Small intestine (tissue), 7 donors: ENCODE data around the gene KCNG4. TPM values are rescaled to one million over a fixed set of nuclear protein-coding genes. Genes with fewer than 3 reads are reported as not detected.

Source experiments
- DNase-seq, 2 donors: peaks; one replicate each; pipeline versions ENCODE4 v3.0.0 to v3.0.0-alpha.2; 2013
- FAIRE-seq: peaks from 2 replicates; lab custom pipeline; 2012; peaks lifted over from hg19 to GRCh38; lab: Jason Lieb, UNC
- H3K27ac ChIP-seq, 3 donors: one replicate each; pipeline ENCODE4 v1.5.1; 2013; ENCODE audit warnings: low read length in 2 of 3, mild to moderate bottlenecking in 2 of 3, control low read depth in 1 of 3, inconsistent platforms in 1 of 3, low read depth in 1 of 3, moderate library complexity in 1 of 3
- H3K27me3 ChIP-seq, 3 donors: one replicate each; pipeline ENCODE4 v1.6.1; 2013; ENCODE audit warnings: low read length in 3 of 3, inconsistent platforms in 1 of 3; ENCODE audit not compliant: control insufficient read depth in 3 of 3, insufficient read depth in 3 of 3
- H3K36me3 ChIP-seq, 3 donors: one replicate each; pipeline ENCODE4 v1.6.1; 2013; ENCODE audit warnings: low read length in 3 of 3, inconsistent platforms in 1 of 3, low read depth in 1 of 3, mild to moderate bottlenecking in 1 of 3, moderate library complexity in 1 of 3; ENCODE audit not compliant: control insufficient read depth in 3 of 3, insufficient read depth in 2 of 3
- H3K4me1 ChIP-seq, 3 donors: one replicate each; pipeline ENCODE4 v1.6.1; 2013; ENCODE audit warnings: low read length in 2 of 3, inconsistent platforms in 1 of 3, low read depth in 1 of 3, mild to moderate bottlenecking in 1 of 3, moderate library complexity in 1 of 3; ENCODE audit not compliant: control insufficient read depth in 3 of 3, insufficient read depth in 2 of 3
- H3K4me3 ChIP-seq, 3 donors: one replicate each; pipeline ENCODE4 v1.5.1; 2013; ENCODE audit warnings: low read length in 3 of 3, control low read depth in 1 of 3, inconsistent platforms in 1 of 3, low read depth in 1 of 3, mild to moderate bottlenecking in 1 of 3, moderate library complexity in 1 of 3
- H3K9me3 ChIP-seq, 2 donors: one replicate each; pipeline ENCODE4 v1.6.1; 2013; ENCODE audit warnings: low read depth in 1 of 2, low read length in 1 of 2; ENCODE audit not compliant: control insufficient read depth in 2 of 2, insufficient read depth in 1 of 2
- WGBS, 3 donors: extraction: QIAGEN DNeasy Blood & Tissue Kit; methylation state at CpG; one replicate each; pipeline ENCODE4 v1.1.7; 2013; 5-methylcytosine and 5-hydroxymethylcytosine counted together
- polyA plus RNA-seq, 4 donors: library from polyadenylated mRNA; stranded (reverse) in 3 of 4; unstranded in 1 of 4; fragments of 200-250 nt in 3 of 4; fragments of 120-200 nt in 1 of 4; gene quantifications; one replicate each; pipeline versions ENCODE4 v1.2.1 to v1.2.3, GENCODE V29; 2013
- donor health status: healthy with polysubstance abuse.
- donor health status: control.
- donor health status: control.
- donor health status: Bipolar disorder and iron deficiency.
- donor health status: healthy.

KCNG4 gene
- polyA plus RNA-seq, 4 donors, result not detected

DNA sequence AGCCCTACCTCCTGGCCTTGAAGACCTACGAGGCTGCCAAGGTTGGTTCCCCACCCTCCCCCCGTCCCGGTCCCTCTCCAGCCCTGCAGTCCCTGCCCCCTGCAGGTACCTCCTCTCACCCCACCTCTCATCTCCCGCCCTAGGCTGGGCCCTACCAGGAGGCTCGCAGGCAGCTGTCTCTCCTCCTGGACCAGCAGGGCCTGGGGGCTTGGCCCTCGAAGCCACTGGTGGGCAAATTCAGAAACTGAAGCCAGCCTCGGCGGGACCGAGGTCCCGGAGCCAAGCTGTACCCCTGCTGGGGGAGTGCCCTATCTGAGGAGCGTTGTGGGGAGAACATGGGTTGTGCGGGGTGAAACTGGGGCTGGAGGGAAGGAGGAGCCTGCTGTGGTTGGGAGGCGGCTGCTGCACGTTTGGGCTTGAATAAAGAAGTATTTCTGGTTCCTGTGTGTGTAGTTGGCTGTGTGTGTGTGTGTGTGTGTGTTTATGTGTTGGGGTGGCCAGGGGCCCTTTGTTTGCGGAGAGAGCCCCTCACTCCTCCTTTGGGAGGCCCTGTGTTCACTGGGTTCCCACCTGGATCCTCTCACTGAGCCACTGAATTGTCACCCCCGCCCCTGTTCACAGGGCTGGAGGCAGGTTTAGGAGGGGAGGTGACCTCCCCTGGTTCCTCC lies 43.0 kb downstream of the KCNG4 start:
- FAIRE-seq (no peak), DNase-seq (no peak)
- no peaks in the 10 kb centered on the region for H3K9me3 ChIP-seq
- peaks cover 0 to 6% (median 0%) of the 10 kb centered on the region in 3 donors for H3K27me3 ChIP-seq
- H3K27ac ChIP-seq, result no peak overlapping the region
- no peak overlapping the region for H3K4me3 ChIP-seq
- WGBS, 3 donors, result 59 to 75% (median 75%) methylated on average over 15 to 16 of the region's 16 CpGs
- no peaks in the 10 kb centered on the region for H3K4me1 ChIP-seq
- no peaks in the 10 kb centered on the region for H3K36me3 ChIP-seq

- Histone ChIP-seq H3K27me3 (peaks cover 0 to 6% (median 0%) of the 10 kb centered on the region in 3 donors), H3K27ac (no peak overlapping the region), H3K36me3 (no peaks in the 10 kb centered on the region), H3K4me1 (no peaks in the 10 kb centered on the region), H3K4me3 (no peak overlapping the region), H3K9me3 (no peaks in the 10 kb centered on the region)
- FAIRE-seq (no peak), DNase-seq (no peak)
- 84 to 93% (median 87%) methylated on average over 13 to 16 of the region's 16 CpGs for WGBS, 3 donors
Measured at GRCh38 chr16:84196101-84196500, 43.7 kb downstream of the KCNG4 start.

DNA sequence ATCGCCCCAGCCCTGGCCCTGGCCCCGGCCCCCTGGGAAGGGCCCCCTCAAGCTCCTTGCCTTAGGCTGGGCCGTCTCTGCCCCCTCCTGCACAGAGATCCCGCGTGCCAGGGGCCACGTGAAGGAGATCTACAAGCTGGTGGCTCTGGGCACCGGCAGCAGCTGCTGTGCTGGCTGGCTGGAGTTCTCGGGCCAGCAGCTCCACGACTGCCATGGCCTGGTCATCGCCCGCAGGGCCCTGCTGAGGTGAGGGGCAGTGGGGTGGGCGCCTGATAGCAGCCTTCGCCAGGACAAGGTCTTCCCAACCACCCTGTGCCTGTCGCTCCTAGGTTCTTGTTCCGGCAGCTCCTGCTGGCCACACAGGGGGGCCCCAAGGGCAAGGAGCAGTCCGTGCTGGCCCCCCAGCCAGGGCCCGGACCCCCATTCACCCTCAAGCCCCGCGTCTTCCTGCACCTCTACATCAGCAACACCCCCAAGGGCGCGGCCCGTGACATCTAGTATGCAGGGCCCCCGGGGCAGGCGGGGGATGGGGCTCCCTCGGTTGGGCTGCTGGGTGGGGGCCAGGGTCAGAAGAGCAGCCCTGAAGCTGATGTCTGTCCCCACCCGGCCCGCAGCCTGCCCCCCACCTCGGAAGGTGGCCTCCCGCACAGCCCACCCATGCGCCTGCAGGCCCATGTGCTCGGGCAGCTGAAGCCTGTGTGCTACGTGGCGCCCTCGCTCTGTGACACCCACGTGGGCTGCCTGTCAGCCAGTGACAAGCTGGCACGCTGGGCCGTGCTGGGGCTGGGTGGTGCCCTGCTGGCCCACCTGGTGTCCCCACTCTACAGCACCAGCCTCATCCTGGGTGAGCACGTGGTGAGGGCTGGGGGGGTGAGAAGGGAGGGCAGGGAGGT lies 44.4 kb downstream of the KCNG4 start:
- Histone ChIP-seq H3K9me3 (no peaks in the 10 kb centered on the region), H3K27ac (no peak overlapping the region), H3K4me3 (no peak overlapping the region), H3K4me1 (no peaks in the 10 kb centered on the region), H3K27me3 (peaks cover 0 to 6% (median 0%) of the 10 kb centered on the region in 3 donors), H3K36me3 (no peaks in the 10 kb centered on the region)
- WGBS, 3 donors, result 80 to 82% (median 80%) methylated on average over 36 to 38 of the region's 38 CpGs
- FAIRE-seq, result no peak
- no peak for DNase-seq

DNA sequence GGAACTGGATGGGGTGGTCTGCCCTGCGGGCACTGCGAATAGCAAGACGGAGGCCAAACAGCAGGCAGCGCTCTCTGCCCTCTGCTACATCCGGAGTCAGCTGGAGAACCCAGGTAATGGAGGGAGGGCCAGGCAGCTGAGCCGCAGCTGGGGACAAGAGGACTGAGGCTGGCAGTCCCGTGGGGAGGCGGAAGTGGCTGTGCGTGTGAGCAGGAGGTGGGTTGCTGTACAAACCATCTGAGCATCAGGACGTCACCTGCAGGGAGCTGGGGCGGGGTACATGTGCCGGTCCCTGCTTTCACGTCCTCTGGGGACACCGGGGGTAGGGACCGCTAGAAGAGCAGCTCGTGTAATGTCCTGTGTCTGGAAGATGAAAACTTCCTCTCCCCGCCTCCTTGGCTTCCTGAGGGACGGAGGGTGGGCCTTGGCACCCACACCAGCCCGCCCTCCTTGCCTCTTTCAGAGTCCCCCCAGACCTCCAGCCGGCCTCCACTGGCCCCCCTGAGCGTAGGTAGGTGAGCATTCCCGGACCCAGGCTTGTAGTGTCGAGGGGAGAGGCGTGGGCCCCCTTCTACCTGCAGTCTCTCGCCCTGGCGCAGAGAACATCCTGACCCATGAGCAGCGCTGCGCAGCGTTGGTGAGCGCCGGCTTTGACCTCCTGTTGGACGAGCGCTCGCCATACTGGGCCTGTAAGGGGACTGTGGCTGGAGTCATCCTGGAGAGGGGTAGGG lies 45.2 kb downstream of the KCNG4 start:
- no peak overlapping the region for H3K27ac ChIP-seq
- H3K4me1 ChIP-seq, result no peaks in the 10 kb centered on the region
- no peak for FAIRE-seq
- DNase-seq, result no peak
- peaks cover 0 to 6% (median 0%) of the 10 kb centered on the region in 3 donors for H3K27me3 ChIP-seq
- 67 to 77% (median 68%) methylated on average over 31 to 34 of the region's 34 CpGs for WGBS, 3 donors
- H3K4me3 ChIP-seq, result no peak overlapping the region
- no peaks in the 10 kb centered on the region for H3K36me3 ChIP-seq
- no peaks in the 10 kb centered on the region for H3K9me3 ChIP-seq

DNA sequence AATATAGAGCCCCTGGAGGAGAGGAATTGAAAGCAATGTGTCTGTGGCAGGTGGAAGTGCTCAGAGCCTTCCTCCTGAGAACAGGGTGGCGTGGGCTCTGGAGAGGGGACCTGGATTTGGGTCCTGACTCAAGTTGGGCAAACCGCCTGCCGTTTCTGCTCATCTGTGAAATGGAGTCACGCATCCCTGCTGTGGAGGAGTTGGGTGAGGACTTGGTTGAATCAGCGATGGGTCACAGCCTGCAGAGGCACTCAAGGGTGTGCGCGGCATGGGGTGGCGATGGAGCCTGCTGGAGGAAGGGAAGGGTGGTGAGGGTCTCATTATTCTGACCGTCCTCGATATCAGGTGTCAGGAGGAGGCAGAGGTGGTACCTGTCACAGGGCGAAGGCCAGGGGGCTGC lies 45.8 kb downstream of the KCNG4 start:
- no peaks in the 10 kb centered on the region for H3K4me1 ChIP-seq
- DNase-seq (no peak), FAIRE-seq (no peak)
- WGBS, 3 donors, result 82 to 95% (median 87%) methylated on average over 9 to 11 of the region's 11 CpGs
- no peaks in the 10 kb centered on the region for H3K9me3 ChIP-seq
- no peaks in the 10 kb centered on the region for H3K36me3 ChIP-seq
- H3K27me3 ChIP-seq, result peaks cover 0 to 6% (median 0%) of the 10 kb centered on the region in 3 donors
- no peak overlapping the region for H3K4me3 ChIP-seq
- no peak overlapping the region for H3K27ac ChIP-seq

- DNase-seq, result no peak
- no peak overlapping the region for H3K4me3 ChIP-seq
- WGBS, 3 donors, result 74 to 84% (median 78%) methylated on average over 7 of the region's 7 CpGs
- FAIRE-seq, result no peak
- no peaks in the 10 kb centered on the region for H3K36me3 ChIP-seq
- no peaks in the 10 kb centered on the region for H3K4me1 ChIP-seq
- H3K9me3 ChIP-seq, result no peaks in the 10 kb centered on the region
- peaks cover 0 to under 1% (median 0%) of the 10 kb centered on the region in 3 donors for H3K27me3 ChIP-seq
- H3K27ac ChIP-seq, result no peak overlapping the region
Measured at GRCh38 chr16:84193480-84193879, 46.3 kb downstream of the KCNG4 start.

GRCh38 chr16:84191466-84191865 lies 48.3 kb downstream of the KCNG4 start:
- Histone ChIP-seq H3K9me3 (no peaks in the 10 kb centered on the region), H3K27me3 (no peaks in the 10 kb centered on the region), H3K4me1 (no peaks in the 10 kb centered on the region), H3K27ac (no peak overlapping the region), H3K36me3 (no peaks in the 10 kb centered on the region), H3K4me3 (no peak overlapping the region)
- FAIRE-seq (no peak), DNase-seq (no peak)
- 85 to 96% (median 93%) methylated on average over 14 to 16 of the region's 16 CpGs for WGBS, 3 donors

DNA sequence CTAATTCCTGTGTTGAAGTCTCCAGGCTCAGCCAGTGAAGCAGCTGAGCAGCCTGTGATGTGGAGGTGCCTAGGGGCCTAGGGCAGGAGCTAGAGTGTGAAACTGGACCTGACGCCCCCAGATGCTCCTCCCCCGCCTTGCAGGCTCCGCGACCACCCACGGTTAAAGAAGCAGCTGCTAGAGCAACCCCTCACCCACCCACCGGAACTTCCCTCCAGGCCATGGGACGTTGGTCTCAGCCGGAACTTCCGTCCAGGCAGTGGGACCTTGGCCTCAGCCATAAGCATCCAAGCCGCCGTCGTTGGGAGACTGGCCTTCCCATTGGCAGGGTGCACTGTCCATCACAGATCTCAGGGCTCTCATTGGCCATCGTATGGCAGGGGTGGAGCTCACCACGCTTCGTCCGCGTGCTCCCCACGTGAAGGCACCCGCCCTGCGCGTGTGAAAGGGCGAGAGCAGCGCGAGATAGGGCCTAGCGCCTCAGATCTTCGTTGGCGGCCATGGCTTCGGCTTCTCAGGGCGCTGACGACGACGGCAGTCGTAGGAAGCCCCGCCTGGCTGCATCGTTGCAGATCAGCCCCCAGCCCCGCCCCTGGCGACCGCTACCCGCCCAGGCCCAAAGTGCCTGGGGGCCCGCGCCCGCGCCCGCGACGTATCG lies 49.0 kb downstream of the KCNG4 start, which contains the start of gene ADAD2:
Gene ADAD2, plus strand, starts transcription at position 427 of the 658 bp plus-strand sequence. Its CDS starts 74 bp downstream, at position 501.
- H3K36me3 ChIP-seq, result no peaks in the 10 kb centered on the region
- H3K4me3 ChIP-seq, result no peak within 1 kb of the TSS
- H3K4me1 ChIP-seq, result peaks cover 0 to 1% (median 0%) of the 10 kb centered on the region in 3 donors
- WGBS, 3 donors, result 91 to 93% (median 91%) methylated on average over 47 of the region's 47 CpGs
- H3K27me3 ChIP-seq, result no peaks in the 10 kb centered on the region
- FAIRE-seq (no peak), DNase-seq (no peak)
- H3K9me3 ChIP-seq, result no peaks in the 10 kb centered on the region
- no peak within 1 kb of the TSS for H3K27ac ChIP-seq
